HepG2 (cell line): ENCODE results near the gene TRIM58. TPM values are rescaled to one million over a fixed set of nuclear protein-coding genes. Genes with fewer than 3 reads are reported as not detected.

Experiments used
- ATAD3A ChIP-seq: sonication (generic); formaldehyde crosslinking; IDR thresholded peaks from 2 replicates; pipeline ENCODE4 v1.4.0; 2020; ENCODE audit warnings: missing genetic modification reagents
- HBP1 ChIP-seq: IDR thresholded peaks from 2 replicates; pipeline ENCODE4 v1.6.1; 2016; ENCODE audit warnings: low read depth, control low read depth
- HDAC1 ChIP-seq: sonication (generic); formaldehyde crosslinking; IDR thresholded peaks from 2 replicates; pipeline ENCODE4 v1.5.1; 2020; ENCODE audit warnings: mild to moderate bottlenecking, missing genetic modification reagents
- HINFP ChIP-seq: sonication (generic); formaldehyde crosslinking; IDR thresholded peaks from 2 replicates; pipeline ENCODE4 v1.4.0; 2020; ENCODE audit warnings: low read depth, mild to moderate bottlenecking, missing genetic modification reagents
- NR2C2 ChIP-seq: sonication (generic); formaldehyde crosslinking; IDR thresholded peaks from 2 replicates; pipeline ENCODE4 v1.4.0; 2020; ENCODE audit warnings: missing genetic modification reagents, mild to moderate bottlenecking, moderate library complexity, borderline replicate concordance
- TOPORS ChIP-seq: sonication (generic); formaldehyde crosslinking; IDR thresholded peaks from 2 replicates; pipeline ENCODE4 v1.8.0; 2023; ENCODE audit warnings: mild to moderate bottlenecking, missing genetic modification reagents
- ZNF18 ChIP-seq: sonication (generic); formaldehyde crosslinking; IDR thresholded peaks from 2 replicates; pipeline ENCODE4 v1.8.0; 2022; ENCODE audit warnings: mild to moderate bottlenecking, missing genetic modification reagents; ENCODE audit not compliant: insufficient replicate concordance
- ZNF281 ChIP-seq: sonication (generic); formaldehyde crosslinking; IDR thresholded peaks from 2 replicates; pipeline ENCODE4 v1.4.0; 2020; ENCODE audit warnings: missing genetic modification reagents, borderline replicate concordance
- ZNF383 ChIP-seq: sonication (generic); formaldehyde crosslinking; IDR thresholded peaks from 2 replicates; pipeline ENCODE4 v1.4.0; 2020; ENCODE audit warnings: missing genetic modification reagents, mild to moderate bottlenecking, borderline replicate concordance
- polyA plus RNA-seq, 8 experiments: library from polyadenylated mRNA; depleted of rRNA in 3 of 8; stranded (reverse) in 7 of 8; unstranded in 1 of 8; fragments of >200 nt; fragmentation: Illumina TruSeq in 4 of 8; extraction: Trizol in 4 of 8; gene quantifications; 2 replicates each; pipeline versions ENCODE4 v1.2.1 to v1.2.3, GENCODE V29; 2011 to 2016; ENCODE audit warnings: low read depth in 4 of 8, missing spikeins in 1 of 8, mixed read lengths in 1 of 8; ENCODE audit not compliant: insufficient read depth in 1 of 8
- total RNA-seq, 5 experiments: library from RNA; depleted of rRNA; stranded (reverse); fragments of >200 nt; fragmentation: Illumina TruSeq; extraction: Trizol; gene quantifications; 2 replicates each; pipeline ENCODE4 v1.2.3, GENCODE V29; 2016; ENCODE audit warnings: low read depth in 1 of 5

The TRIM58 gene
- total and polyA plus RNA-seq, 2 of the 13 experiments (the other 11 are each of a cell fraction or from before 2014, with no cell fraction given) = not detected

GRCh38 chr1:247843411-247843810, 13.6 kb upstream of the TRIM58 start (continued):
- TF ChIP-seq HBP1 (CRISPR knock-in tag) (no peak), ATAD3A (CRISPR knock-in tag) (no peak), ZNF281 (CRISPR knock-in tag) (no peak), HDAC1 (CRISPR knock-in tag) (no peak), HINFP (CRISPR knock-in tag) (no peak), ZNF18 (CRISPR knock-in tag) (no peak), NR2C2 (CRISPR knock-in tag) (no peak), TOPORS (no peak), ZNF383 (CRISPR knock-in tag) (no peak)
